DMS79 treated with DMSO at 0.1 percent for 48 hours (cell line): Measurements from ENCODE around the gene ESPNL.

Source experiments
- DNase-seq: peaks from one replicate; lab custom pipeline; 2025; lab: John Stamatoyannopoulos, UW

ESPNL gene

GRCh38 chr2:238098901-238099713, 1.0 kb upstream of the ESPNL start:
- DNase-seq: no peak

GRCh38 chr2:238099714-238100048, 459 bp upstream of the ESPNL start:
- no peak for DNase-seq

GRCh38 chr2:238100821-238101771, 956 bp downstream of the ESPNL start:
- no peak for DNase-seq

GRCh38 chr2:238101891-238102841, 2.0 kb downstream of the ESPNL start:
- DNase-seq: no peak

- DNase-seq: no peak
These were observed 2.7 kb downstream of the ESPNL start for GRCh38 chr2:238102865-238103264.

- no peak for DNase-seq
These were observed 3.5 kb downstream of the ESPNL start for GRCh38 chr2:238103465-238104225.

- no peak for DNase-seq
These were observed 4.1 kb downstream of the ESPNL start for GRCh38 chr2:238104226-238104690.

GRCh38 chr2:238104691-238105371, 4.7 kb downstream of the ESPNL start:
- no peak for DNase-seq

- no peak for DNase-seq
These were observed 5.6 kb downstream of the ESPNL start for GRCh38 chr2:238105506-238106338.

GRCh38 chr2:238106339-238106697, 6.2 kb downstream of the ESPNL start:
- DNase-seq: no peak

- no peak for DNase-seq
These were observed 6.8 kb downstream of the ESPNL start for GRCh38 chr2:238106698-238107524.

GRCh38 chr2:238107525-238108422, 7.6 kb downstream of the ESPNL start:
- DNase-seq: no peak

GRCh38 chr2:238108423-238109183, 8.5 kb downstream of the ESPNL start:
- peak; percentile 32 for DNase-seq

GRCh38 chr2:238113611-238114010, 13.5 kb downstream of the ESPNL start:
- DNase-seq: no peak

- no peak for DNase-seq
These were observed 14.2 kb downstream of the ESPNL start for GRCh38 chr2:238114331-238114841.

GRCh38 chr2:238114851-238115660, 14.9 kb downstream of the ESPNL start:
- no peak for DNase-seq
